IMR-90 (cell line): ENCODE results near the gene PRKAG2. TPM values are rescaled to one million over a fixed set of nuclear protein-coding genes. Genes with fewer than 3 reads are reported as not detected.
A peak's percentile ranks its signal among the peaks of the same experiment; 100 is the strongest.

ENCODE experiments used
- ATAC-seq: fragments of 200-7000 bp; cut with Tn5 transposase; 2 replicates; pipeline ENCODE4 v1.9.1; 2020; ENCODE audit warnings: low read depth, mild to moderate bottlenecking, moderate library complexity
- BruUV-seq: library from RNA; stranded (reverse); fragments of 400-500 nt; replicated peaks from 2 replicates; lab custom pipeline; 2021; lab: Mats Ljungman, UMichigan
- CTCF ChIA-PET: fragments of 300-600 bp; formaldehyde crosslinking; extraction: SDS; loops from one replicate; lab custom pipeline; 2021; ENCODE audit warnings: antibody characterized with exemption; lab: Yijun Ruan, JAX
- POLR2A ChIA-PET: fragments of 300-600 bp; sonication (Branson Sonifier 250); formaldehyde crosslinking; loops from one replicate; lab custom pipeline; 2022; ENCODE audit warnings: antibody characterized with exemption; ENCODE audit not compliant: unreplicated experiment; lab: Charles Lee
- DNase-seq: peaks from one replicate; pipeline ENCODE4 v3.0.0; 2013
- H2AFZ ChIP-seq: replicated peaks from 2 replicates; pipeline ENCODE3; 2013; ENCODE audit warnings: low read length, mild to moderate bottlenecking; ENCODE audit not compliant: poor library complexity
- H2AK5ac ChIP-seq: 2 replicates; pipeline ENCODE4 v1.6.1; 2013; ENCODE audit warnings: low read depth, low read length, inconsistent platforms
- H2AK9ac ChIP-seq: replicated peaks from 2 replicates; pipeline ENCODE3; 2013; ENCODE audit warnings: mild to moderate bottlenecking, low read depth, low read length, moderate library complexity; ENCODE audit not compliant: poor library complexity
- H2BK120ac ChIP-seq: 2 replicates; pipeline ENCODE4 v1.6.1; 2013; ENCODE audit warnings: low read depth, low read length, inconsistent platforms
- H2BK15ac ChIP-seq: 3 replicates; pipeline ENCODE4 v1.6.1; 2013; ENCODE audit warnings: low read depth, low read length, inconsistent platforms
- H2BK20ac ChIP-seq: 2 replicates; pipeline ENCODE4 v1.6.1; 2013; ENCODE audit warnings: low read depth, mild to moderate bottlenecking, inconsistent platforms, low read length, moderate library complexity
- H2BK5ac ChIP-seq: 2 replicates; pipeline ENCODE4 v1.6.1; 2013; ENCODE audit warnings: mild to moderate bottlenecking, low read depth, low read length, inconsistent platforms; ENCODE audit not compliant: poor library complexity, severe bottlenecking
- H3K14ac ChIP-seq: replicated peaks from 2 replicates; pipeline ENCODE4 v1.6.1; 2013; ENCODE audit warnings: low read depth, low read length, inconsistent platforms
- H3K18ac ChIP-seq: 2 replicates; pipeline ENCODE4 v1.6.1; 2013; ENCODE audit warnings: low read depth, low read length, control low read depth
- H3K23ac ChIP-seq: 2 replicates; pipeline ENCODE4 v1.6.1; 2013; ENCODE audit warnings: low read depth, low read length, inconsistent platforms
- H3K27ac ChIP-seq: 2 replicates; pipeline ENCODE4 v1.5.1; 2013; ENCODE audit warnings: mild to moderate bottlenecking, control low read depth, low read length; ENCODE audit not compliant: insufficient read depth
- H3K27me3 ChIP-seq: 2 replicates; pipeline ENCODE4 v1.6.1; 2013; ENCODE audit warnings: low read length; ENCODE audit not compliant: control insufficient read depth, insufficient read depth
- H3K36me3 ChIP-seq: 2 replicates; pipeline ENCODE4 v1.6.1; 2013; ENCODE audit warnings: low read length, mixed read lengths; ENCODE audit not compliant: control insufficient read depth, insufficient read depth
- H3K4ac ChIP-seq: 2 replicates; pipeline ENCODE4 v1.6.1; 2013; ENCODE audit warnings: low read depth, low read length, inconsistent platforms
- H3K4me1 ChIP-seq: 2 replicates; pipeline ENCODE4 v1.6.1; 2013; ENCODE audit warnings: low read length, mixed read lengths; ENCODE audit not compliant: control insufficient read depth, insufficient read depth
- H3K4me2 ChIP-seq: 2 replicates; pipeline ENCODE4 v1.6.1; 2013; ENCODE audit warnings: low read depth, mild to moderate bottlenecking, control low read depth, low read length, moderate library complexity
- H3K4me3 ChIP-seq: 2 replicates; pipeline ENCODE4 v1.5.1; 2013; ENCODE audit warnings: low read depth, mild to moderate bottlenecking, control low read depth, low read length, moderate library complexity; ENCODE audit not compliant: insufficient read depth
- H3K56ac ChIP-seq: 2 replicates; pipeline ENCODE4 v1.6.1; 2013; ENCODE audit warnings: low read length, inconsistent platforms; ENCODE audit not compliant: insufficient read depth; ENCODE audit errors: extremely low read depth
- H3K79me1 ChIP-seq, 2 experiments: 2 replicates each; pipeline ENCODE4 v1.6.1; 2013; ENCODE audit warnings: low read length in 2 of 2, inconsistent platforms in 1 of 2, low read depth in 1 of 2
- H3K9ac ChIP-seq: 2 replicates; pipeline ENCODE4 v1.6.1; 2013; ENCODE audit warnings: low read depth, low read length, control low read depth
- H3K9me1 ChIP-seq: 2 replicates; pipeline ENCODE4 v1.6.1; 2013; ENCODE audit warnings: low read length, inconsistent platforms; ENCODE audit not compliant: insufficient read depth
- H3K9me3 ChIP-seq: 2 replicates; pipeline ENCODE4 v1.6.1; 2013; ENCODE audit warnings: low read length; ENCODE audit not compliant: control insufficient read depth, insufficient read depth
- H4K20me1 ChIP-seq: 2 replicates; pipeline ENCODE4 v1.6.1; 2013; ENCODE audit warnings: low read length, inconsistent platforms; ENCODE audit not compliant: insufficient read depth
- H4K5ac ChIP-seq: 2 replicates; pipeline ENCODE4 v1.6.1; 2013; ENCODE audit warnings: mild to moderate bottlenecking, low read depth, low read length, control low read depth
- H4K8ac ChIP-seq, 2 experiments: 2 replicates each; pipeline ENCODE4 v1.6.1; 2013; ENCODE audit warnings: low read depth in 2 of 2, low read length in 2 of 2, control low read depth in 1 of 2, inconsistent platforms in 1 of 2
- H4K91ac ChIP-seq: 2 replicates; pipeline ENCODE4 v1.6.1; 2013; ENCODE audit warnings: low read depth, low read length, inconsistent platforms; ENCODE audit not compliant: insufficient read depth
- BHLHE40 ChIP-seq: fragments of 150-350 bp; IDR thresholded peaks from 2 replicates; pipeline ENCODE4 v1.6.1; 2016; ENCODE audit warnings: mild to moderate bottlenecking, low read depth, low read length
- CEBPB ChIP-seq: IDR thresholded peaks from 2 replicates; pipeline ENCODE4 v1.6.1; 2012; ENCODE audit warnings: low read depth, low read length, improper control_type of control experiment
- WGBS, 2 experiments: methylation state at CpG; one replicate each; pipeline versions ENCODE4 v1.1.5 to v1.1.7; 2013; ENCODE audit warnings: missing lambda C conversion rate in 2 of 2; ENCODE audit not compliant: insufficient read length in 1 of 2; ENCODE audit errors: extremely low coverage in 2 of 2; 5-methylcytosine and 5-hydroxymethylcytosine counted together
- dilution Hi-C: fragments of 300-500 bp; cut with HindIII; formaldehyde crosslinking; loops from one replicate; pipeline ENCODE4 v1.14.3; 2018; ENCODE audit warnings: low sequenced_read_pairs; ENCODE audit not compliant: unreplicated experiment
- in situ Hi-C: fragments of 300-500 bp; cut with MboI; formaldehyde crosslinking; loops from 3 replicates; pipeline ENCODE4 v1.14.3; 2019; ENCODE audit warnings: low sequenced_read_pairs, inconsistent platforms, mixed read lengths
- intact Hi-C: fragments of 100-400 bp; cut with micrococcal nuclease; formaldehyde crosslinking; loops from 2 replicates; pipeline ENCODE4 v1.10.0; 2022
- polyA plus RNA-seq, 3 experiments: library from polyadenylated mRNA; depleted of rRNA; stranded (reverse); fragments of >200 nt; gene quantifications; 2 replicates each; pipeline ENCODE4 v1.2.3, GENCODE V29; 2012; ENCODE audit warnings: low replicate concordance in 1 of 3
- total RNA-seq: library from RNA; depleted of rRNA; stranded (reverse); fragments of >200 nt; gene quantifications from 2 replicates; pipeline ENCODE4 v1.2.3, GENCODE V29; 2012

The PRKAG2 gene
- total and polyA plus RNA-seq, 2 of the 4 experiments (the other 2 are of a cell fraction): 15.4 to 21.6 TPM

GRCh38 chr7:151700586-151701165, 176.2 kb downstream of the PRKAG2 start:
- Histone ChIP-seq H3K27ac (no peak overlapping the region), H3K36me3 (no peaks in the 10 kb centered on the region), H3K18ac (no peak overlapping the region), H2BK5ac (no peak overlapping the region), H2BK15ac (no peak overlapping the region), H4K5ac (no peak overlapping the region), H2AK9ac (no peak overlapping the region), H3K4me3 (no peak overlapping the region), H2BK120ac (no peak overlapping the region), H3K9me1 (peaks cover 12% of the 10 kb centered on the region), H3K4me2 (no peak overlapping the region), H3K79me1 (peaks cover 0 to 5% of the 10 kb centered on the region in 2 experiments; a peak in 2 of 4 replicates), H4K8ac (no peak overlapping the region), H3K23ac (no peak overlapping the region), H3K9ac (no peak overlapping the region), H3K56ac (no peak overlapping the region), H2BK20ac (no peak overlapping the region), H3K4ac (no peak overlapping the region), H3K27me3 (no peaks in the 10 kb centered on the region; the same call in 1 of the 2 replicates), H2AFZ (no peak overlapping the region), H4K20me1 (peaks cover 5% of the 10 kb centered on the region; the same call in 1 of the 2 replicates), H2AK5ac (no peak overlapping the region), H3K14ac (no peak overlapping the region), H4K91ac (no peak overlapping the region; the same call in 1 of the 2 replicates), H3K9me3 (no peaks in the 10 kb centered on the region), H3K4me1 (peaks cover 14% of the 10 kb centered on the region)
- 75% methylated on average over 3 of the region's 13 CpGs; no CpG with 5 or more reads in 1 of the 2 experiments for WGBS, 2 experiments
- CTCF ChIA-PET: interaction anchor here (1.0 kb wide), 1 partner anchor 10 kb away, joined by 3 read pairs; no protein-coding TSS in a partner anchor
- ATAC-seq (no peak), DNase-seq (peak; percentile 62)
- dilution Hi-C loops (no loop called here), in situ Hi-C loops (no loop called here), intact Hi-C loops (no loop called here)
- POLR2A ChIA-PET: no interaction called here
- BruUV-seq: no TSS peak
- TF ChIP-seq CEBPB (peak; percentile 27; the same call in 1 of the 2 replicates), BHLHE40 (no peak)
